ENCODE results near the gene ARMC9. TPM values are rescaled to one million over a fixed set of nuclear protein-coding genes. Genes with fewer than 3 reads are reported as not detected.

ARMC9 gene
- total and polyA plus RNA-seq, 2 of the 13 experiments (the other 11 are each of a cell fraction or from before 2014, with no cell fraction given): 9.1 to 12.8 TPM

- ChIA-PET CTCF (ENCODE audit: low intra/inter-chr PET ratio, low total read pairs) (no interaction called here), POLR2A (no interaction called here)
- no peak for DNase-seq (ENCODE audit: low spot score)
- BruUV-seq (replicated peaks): no TSS peak
- in situ Hi-C loops (cut with HindIII; ENCODE audit: extremely low pct_ligation_motif_present, low pct_unique_long_range_greater_than_20kb) (no loop called here), intact Hi-C loops (cut with micrococcal nuclease; ENCODE audit: unreplicated experiment) (no loop called here)
- Histone ChIP-seq H3K4me1 (ENCODE audit: insufficient read depth, low read length) (peaks cover 26% of the 10 kb centered on the region), H2AFZ (ENCODE audit: low read length) (no peak overlapping the region), H3K79me2 (ENCODE audit: insufficient read depth, low read length) (no peaks in the 10 kb centered on the region), H3K36me3 (replicated peaks in 1 of 2; ENCODE audit: control insufficient read depth in 1 of 2, insufficient read depth in 2 of 2, low read length in 2 of 2) (no peaks in the 10 kb centered on the region), H3K9me3 (ENCODE audit: low read length) (no peaks in the 10 kb centered on the region), H3K4me2 (ENCODE audit: low read depth, low read length) (no peak overlapping the region), H3K9ac (ENCODE audit: insufficient read depth, low read depth, low read length) (no peak overlapping the region), H3K27me3 (ENCODE audit: control insufficient read depth in 1 of 2, insufficient read depth in 2 of 2, low read length in 2 of 2) (peaks cover 0 to 6% of the 10 kb centered on the region in 2 experiments; a peak in 3 of 5 replicates), H4K20me1 (ENCODE audit: insufficient read depth, low read length) (no peaks in the 10 kb centered on the region), H3K4me3 (replicated peaks in 1 of 3; ENCODE audit: insufficient read depth in 1 of 3, low read depth in 2 of 3, low read length in 3 of 3) (no peak overlapping the region), H3K27ac (ENCODE audit: extremely low read length, insufficient read depth, low read length) (no peak overlapping the region)
- no peak for FAIRE-seq
- 65% methylated on average over 10 of the region's 10 CpGs for WGBS (ENCODE audit: low lambda C conversion rate)
- ATAC-seq: no peak
- TF ChIP-seq SRSF9 (IDR thresholded peaks at IDR 0.05; ENCODE audit: borderline replicate concordance, insufficient read depth, low read depth, low read length, poor library complexity, severe bottlenecking) (no peak), ZNF292 (CRISPR knock-in tag; IDR thresholded peaks at IDR 0.05; ENCODE audit: borderline replicate concordance, low read depth) (no peak)
Measured at GRCh38 chr2:231380307-231380706, 181.9 kb downstream of the ARMC9 start.

GRCh38 chr2:231380991-231381847, 182.8 kb downstream of the ARMC9 start:
- WGBS (ENCODE audit: low lambda C conversion rate): 38% methylated on average over 5 of the region's 5 CpGs
- Histone ChIP-seq H3K27ac (ENCODE audit: extremely low read length, insufficient read depth, low read length) (no peak overlapping the region), H3K36me3 (replicated peaks in 1 of 2; ENCODE audit: control insufficient read depth in 1 of 2, insufficient read depth in 2 of 2, low read length in 2 of 2) (no peaks in the 10 kb centered on the region), H3K79me2 (ENCODE audit: insufficient read depth, low read length) (no peaks in the 10 kb centered on the region), H3K4me3 (replicated peaks in 1 of 3; ENCODE audit: insufficient read depth in 1 of 3, low read depth in 2 of 3, low read length in 3 of 3) (no peak overlapping the region), H3K4me1 (ENCODE audit: insufficient read depth, low read length) (peaks cover 31% of the 10 kb centered on the region), H2AFZ (ENCODE audit: low read length) (no peak overlapping the region), H4K20me1 (ENCODE audit: insufficient read depth, low read length) (no peaks in the 10 kb centered on the region), H3K9ac (ENCODE audit: insufficient read depth, low read depth, low read length) (no peak overlapping the region), H3K27me3 (ENCODE audit: control insufficient read depth in 1 of 2, insufficient read depth in 2 of 2, low read length in 2 of 2) (peaks cover 0 to 6% of the 10 kb centered on the region in 2 experiments; a peak in 3 of 5 replicates), H3K9me3 (ENCODE audit: low read length) (no peaks in the 10 kb centered on the region), H3K4me2 (ENCODE audit: low read depth, low read length) (no peak overlapping the region)
- in situ Hi-C loops (cut with HindIII; ENCODE audit: extremely low pct_ligation_motif_present, low pct_unique_long_range_greater_than_20kb) (no loop called here), intact Hi-C loops (cut with micrococcal nuclease; ENCODE audit: unreplicated experiment) (no loop called here)
- ATAC-seq: no peak
- FAIRE-seq: no peak
- no peak for DNase-seq (ENCODE audit: low spot score)
- ChIA-PET CTCF (ENCODE audit: low intra/inter-chr PET ratio, low total read pairs) (interaction anchor here (1.3 kb wide), 1 partner anchor 84 kb away, joined by 5 read pairs; no protein-coding TSS in a partner anchor), POLR2A (no interaction called here)
- no TSS peak for BruUV-seq (replicated peaks)
- TF ChIP-seq NFRKB (IDR thresholded peaks at IDR 0.05) (0 out of 2 replicates have a peak, but pooled peaks have one; percentile 9), FOXP1 (IDR thresholded peaks at IDR 0.05) (0 out of 2 replicates have a peak, but pooled peaks have one; percentile 33), FOXP1 (CRISPR knock-in tag; IDR thresholded peaks at IDR 0.05) (no peak), ZNF547 (CRISPR knock-in tag; IDR thresholded peaks at IDR 0.05) (no peak), YY1 (IDR thresholded peaks at IDR 0.05; ENCODE audit: insufficient read depth, insufficient replicate concordance, low read depth, low read length) (no peak), ZNF282 (IDR thresholded peaks at IDR 0.05; ENCODE audit: partially characterized antibody) (peak; percentile 76), SOX6 (IDR thresholded peaks at IDR 0.05) (0 out of 2 replicates have a peak, but pooled peaks have one; percentile 47), SOX6 (CRISPR knock-in tag; IDR thresholded peaks at IDR 0.05) (no peak), IKZF1 (IDR thresholded peaks at IDR 0.05) (0 out of 2 replicates have a peak, but pooled peaks have one; percentile 80), SNAI1 (CRISPR knock-in tag; IDR thresholded peaks at IDR 0.05; ENCODE audit: borderline replicate concordance) (no peak), TFAP4 (IDR thresholded peaks at IDR 0.05; ENCODE audit: borderline replicate concordance, low read depth) (no peak), ZSCAN21 (CRISPR knock-in tag; IDR thresholded peaks at IDR 0.05; ENCODE audit: borderline replicate concordance) (no peak), MNT (IDR thresholded peaks at IDR 0.05) (no peak)

All from HepG2 (cell line).